Progenitor cell of endocrine pancreas (in vitro differentiated cells): Measurements from ENCODE around the gene PRKCE. TPM values are rescaled to one million over a fixed set of nuclear protein-coding genes. Genes with fewer than 3 reads are reported as not detected.

ENCODE experiments used
- DNase-seq: peaks from one replicate; pipeline ENCODE4 v3.0.0; 2021; ENCODE audit warnings: low spot score; ENCODE audit not compliant: unreplicated experiment
- H3K27ac Mint-ChIP-seq: 2 replicates; pipeline ENCODE4 v1.8.0; 2021; ENCODE audit warnings: mild to moderate bottlenecking, moderate library complexity, mixed read lengths
- H3K27me3 Mint-ChIP-seq: 2 replicates; pipeline ENCODE4 v1.8.0; 2021; ENCODE audit warnings: mixed read lengths
- H3K36me3 Mint-ChIP-seq: 2 replicates; pipeline ENCODE4 v1.8.0; 2022; ENCODE audit warnings: mixed read lengths; ENCODE audit not compliant: insufficient read depth
- H3K4me1 Mint-ChIP-seq: 2 replicates; pipeline ENCODE4 v1.8.0; 2021; ENCODE audit warnings: low read depth, mixed read lengths
- H3K4me3 Mint-ChIP-seq: 2 replicates; pipeline ENCODE4 v1.8.0; 2021; ENCODE audit warnings: low read depth, mild to moderate bottlenecking, moderate library complexity, mixed read lengths
- H3K9me3 Mint-ChIP-seq: 2 replicates; pipeline ENCODE4 v1.8.0; 2021; ENCODE audit warnings: low read depth, mixed read lengths
- CTCF ChIP-seq: fragments of 200-600 bp; sonication (generic); IDR thresholded peaks from one replicate; pipeline ENCODE4 v1.5.0; 2021; ENCODE audit warnings: antibody characterized with exemption, mild to moderate bottlenecking; ENCODE audit not compliant: unreplicated experiment
- total RNA-seq: library from RNA; stranded (reverse); gene quantifications from 2 replicates; pipeline ENCODE4 v1.2.1, GENCODE V29; 2021

Gene PRKCE
- total RNA-seq, 1 donor from 2014 or later, result 4.2 TPM

GRCh38 chr2:45814488-45814887 lies 163.0 kb downstream of the PRKCE start:
- no peaks in the 10 kb centered on the region for H3K36me3 Mint-ChIP-seq
- peaks cover 3% of the 10 kb centered on the region for H3K27me3 Mint-ChIP-seq
- DNase-seq, result no peak
- H3K9me3 Mint-ChIP-seq, result no peaks in the 10 kb centered on the region
- TF ChIP-seq CTCF, result no peak
- H3K27ac Mint-ChIP-seq, result no peak overlapping the region
- H3K4me1 Mint-ChIP-seq, result peaks cover 6% of the 10 kb centered on the region
- no peak overlapping the region for H3K4me3 Mint-ChIP-seq

GRCh38 chr2:45814951-45815621 lies 163.6 kb downstream of the PRKCE start:
- Mint-ChIP-seq H3K36me3 (no peaks in the 10 kb centered on the region), H3K27ac (no peak overlapping the region), H3K4me3 (no peak overlapping the region), H3K27me3 (peaks cover 7% of the 10 kb centered on the region), H3K4me1 (peaks cover 6% of the 10 kb centered on the region), H3K9me3 (no peaks in the 10 kb centered on the region)
- TF ChIP-seq CTCF, result no peak
- DNase-seq, result no peak

DNA sequence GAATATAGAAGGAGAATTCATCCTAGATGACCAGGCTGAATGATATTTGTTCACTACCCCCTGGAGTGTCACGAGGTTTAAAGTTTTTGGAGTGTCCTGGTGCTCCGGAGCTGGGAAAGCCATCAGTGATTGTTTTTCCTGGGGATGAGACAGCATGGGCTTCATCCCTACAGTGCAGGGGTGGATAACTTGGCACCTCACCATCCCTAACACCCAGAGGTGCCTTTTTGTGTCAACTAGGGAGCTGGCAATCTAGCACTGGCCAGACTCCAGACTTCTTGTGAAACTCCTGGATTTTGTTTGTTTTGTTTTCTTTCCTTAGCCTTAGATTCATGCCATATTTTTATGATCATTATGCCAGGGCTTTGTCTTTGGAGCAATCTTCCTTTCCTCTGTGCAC lies 164.8 kb downstream of the PRKCE start:
- Mint-ChIP-seq H3K9me3 (no peaks in the 10 kb centered on the region), H3K4me3 (no peak overlapping the region), H3K4me1 (peaks cover 6% of the 10 kb centered on the region), H3K27me3 (peaks cover 5% of the 10 kb centered on the region), H3K36me3 (no peaks in the 10 kb centered on the region), H3K27ac (no peak overlapping the region)
- no peak for DNase-seq
- TF ChIP-seq CTCF, result no peak

DNA sequence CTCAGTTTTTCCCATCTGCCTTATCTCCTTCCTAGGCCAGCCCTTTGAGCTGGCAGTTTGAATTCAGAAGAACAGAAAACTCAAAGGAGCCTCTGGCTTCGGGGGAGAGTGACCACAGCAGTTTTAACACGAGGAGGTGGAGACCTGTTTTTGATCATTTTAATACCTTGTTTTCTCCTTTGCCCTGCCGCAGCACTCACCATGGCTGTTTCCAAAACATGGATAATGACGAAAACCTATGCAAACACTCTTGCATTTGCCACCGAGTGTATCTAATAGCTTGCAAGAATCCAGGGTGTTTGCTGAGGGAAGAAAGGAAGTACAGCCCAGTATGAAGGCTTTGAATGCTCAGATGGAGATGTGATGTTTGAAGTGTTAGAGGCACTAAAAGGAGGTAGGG lies 167.1 kb downstream of the PRKCE start:
- H3K27me3 Mint-ChIP-seq, result peaks cover 13% of the 10 kb centered on the region
- no peak overlapping the region for H3K27ac Mint-ChIP-seq
- peaks cover 6% of the 10 kb centered on the region for H3K4me1 Mint-ChIP-seq
- no peak for DNase-seq
- H3K4me3 Mint-ChIP-seq, result no peak overlapping the region
- no peaks in the 10 kb centered on the region for H3K9me3 Mint-ChIP-seq
- TF ChIP-seq CTCF, result no peak
- H3K36me3 Mint-ChIP-seq, result no peaks in the 10 kb centered on the region

- Mint-ChIP-seq H3K4me3 (no peak overlapping the region), H3K9me3 (no peaks in the 10 kb centered on the region), H3K36me3 (no peaks in the 10 kb centered on the region), H3K4me1 (peaks cover 6% of the 10 kb centered on the region), H3K27me3 (peaks cover 16% of the 10 kb centered on the region), H3K27ac (no peak overlapping the region)
- TF ChIP-seq CTCF, result no peak
- DNase-seq, result no peak
These were observed 168.6 kb downstream of the PRKCE start for GRCh38 chr2:45820048-45820447.
